Measurements from ENCODE around the gene MDP1.
"Not testable (repeated sequence)": the region's sequence is repeated elsewhere in the genome, so short reads cannot be mapped to it uniquely, and the experiment has no call there.

MDP1 gene

DNA sequence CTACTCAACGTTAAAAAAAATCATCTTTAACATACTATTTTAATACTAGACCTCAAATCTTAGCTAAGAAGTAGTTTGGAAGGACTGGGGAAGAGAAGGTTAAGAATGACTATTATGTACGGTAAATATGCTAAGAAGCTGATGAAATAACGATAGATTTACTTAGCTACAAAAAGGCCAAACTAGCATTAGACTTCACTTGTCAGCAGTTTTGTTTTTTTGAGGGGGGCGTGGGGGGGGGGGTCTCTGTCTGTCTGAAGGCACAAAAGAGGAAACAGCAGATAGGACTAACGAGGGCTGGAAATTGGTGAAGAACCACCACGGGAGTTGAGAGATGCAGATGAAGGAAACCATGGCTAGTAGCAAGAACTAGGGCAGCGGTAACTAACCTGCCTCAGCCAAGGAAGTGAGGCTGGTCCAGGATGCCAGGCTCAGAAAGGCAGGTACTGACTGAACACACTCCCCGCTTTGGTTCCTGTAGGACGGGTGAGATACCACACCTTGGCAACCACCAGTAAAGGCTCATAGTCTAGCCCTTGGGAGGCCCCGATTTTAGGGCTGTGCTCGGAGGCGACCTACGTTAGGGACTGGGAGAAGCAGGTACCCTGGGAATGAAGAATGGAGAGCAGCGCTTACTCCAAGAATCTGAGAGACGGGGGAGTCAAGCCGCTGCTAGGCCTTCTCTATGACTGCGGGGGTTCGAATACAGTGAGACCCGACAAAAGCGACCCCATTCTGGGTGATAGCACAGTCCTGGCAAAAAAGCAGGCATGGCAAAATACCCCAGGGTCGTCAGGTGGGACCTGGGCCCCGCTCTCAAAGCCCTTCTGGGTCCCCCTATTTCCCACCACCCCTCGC, 15.6 kb upstream of the MDP1 start:
- DNase-seq (ENCODE audit: low read depth in 2 of 2) = no peak

DNA sequence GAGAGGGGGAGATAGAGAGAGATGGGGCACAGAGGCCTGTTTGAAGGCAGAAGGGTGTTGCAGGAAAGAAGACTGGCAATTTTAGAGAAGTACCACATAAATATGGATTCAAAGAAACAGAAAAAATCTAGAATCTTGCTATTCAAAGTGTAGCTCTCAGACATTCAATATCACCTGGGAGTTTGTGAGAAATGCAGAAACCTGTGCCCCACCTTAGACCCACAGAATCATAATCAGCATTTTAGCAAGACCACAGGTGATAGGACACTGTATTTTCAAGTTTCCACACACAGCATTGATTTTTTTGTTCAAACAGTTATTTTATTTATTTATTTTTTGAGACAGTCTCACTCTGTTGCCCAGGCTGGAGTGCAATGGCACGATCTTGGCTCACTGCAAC, 13.0 kb upstream of the MDP1 start:
- no peak for DNase-seq (ENCODE audit: low read depth in 2 of 2)

DNA sequence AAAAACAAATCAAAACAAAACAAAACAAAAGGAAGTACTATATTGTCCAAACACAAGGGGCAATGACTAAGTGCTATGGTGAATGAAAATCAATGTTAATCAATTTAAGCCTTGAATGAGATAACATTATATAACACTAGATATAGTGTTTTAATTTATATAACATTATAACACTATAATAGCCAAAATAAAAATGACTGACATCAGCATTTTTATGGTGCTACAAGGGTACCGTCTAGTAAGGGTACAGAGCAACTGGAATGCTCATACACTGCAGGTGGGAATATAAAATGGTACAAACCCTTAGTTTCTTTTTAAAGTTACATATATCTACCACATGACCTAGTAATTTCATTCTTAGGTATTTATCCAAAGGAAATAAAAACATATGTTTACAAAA, 10.6 kb upstream of the MDP1 start:
- no peak for DNase-seq (ENCODE audit: low read depth in 2 of 2)

DNA sequence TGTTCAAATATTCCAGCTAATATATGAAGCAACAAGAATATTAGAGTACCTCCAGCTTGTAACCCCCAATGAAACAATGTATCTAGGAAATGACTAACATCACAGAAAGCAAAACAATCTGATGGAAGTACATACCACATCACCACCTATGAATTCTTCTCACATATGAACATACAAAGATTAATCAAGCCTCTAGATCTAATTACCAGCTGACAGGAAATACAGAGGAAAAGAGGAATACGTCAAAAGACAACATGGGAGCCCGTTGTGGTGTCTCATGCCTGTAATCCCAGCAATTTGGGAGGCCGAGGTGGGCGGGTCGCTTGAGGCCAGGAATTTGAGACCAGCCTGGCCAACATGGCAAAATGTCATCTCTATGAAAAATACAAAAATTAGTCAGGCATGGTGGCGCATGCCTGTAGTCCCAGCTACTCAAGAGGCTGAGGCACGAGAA, 8.8 kb upstream of the MDP1 start:
- no peak for DNase-seq (ENCODE audit: low read depth in 2 of 2)

DNA sequence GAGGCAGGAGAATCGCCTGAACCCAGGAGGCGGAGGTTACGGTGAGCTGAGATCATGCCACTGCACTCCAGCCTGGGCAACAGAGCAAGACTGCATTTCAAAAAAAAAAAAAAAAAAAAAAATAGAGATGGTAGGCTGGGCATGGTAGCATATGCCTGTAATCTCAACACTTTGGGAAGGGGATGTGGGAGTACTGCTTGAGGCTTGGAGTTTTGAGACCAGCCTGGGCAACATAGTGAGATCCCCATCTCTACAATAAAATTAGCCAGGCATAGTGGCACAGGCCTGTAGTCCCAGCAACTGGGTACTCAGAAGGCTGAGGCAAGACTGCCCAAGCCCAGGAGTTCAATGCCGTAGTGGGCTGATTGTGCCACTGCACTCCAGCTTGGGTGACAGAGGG, 7.1 kb upstream of the MDP1 start:
- not testable (repeated sequence) for DNase-seq (ENCODE audit: low read depth in 2 of 2)

DNA sequence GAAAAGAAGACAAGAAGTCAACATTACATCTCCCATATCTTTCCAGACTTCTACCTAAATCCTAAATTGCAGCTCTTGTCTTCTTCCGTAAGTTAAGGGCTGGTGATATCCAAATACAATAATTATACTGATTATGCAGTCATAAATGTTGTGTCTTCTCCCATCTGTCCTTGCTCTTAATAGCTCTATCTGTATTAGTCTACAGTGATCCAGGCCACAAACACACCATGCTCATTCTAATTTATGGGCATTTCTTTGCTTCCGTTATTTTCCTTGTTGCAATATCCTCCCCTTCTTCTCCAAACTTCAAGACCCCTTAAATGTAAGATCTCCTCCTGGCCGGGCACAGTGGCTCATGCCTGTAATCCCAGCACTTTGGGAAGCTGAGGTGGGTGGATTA, 3.7 kb upstream of the MDP1 start:
- DNase-seq (ENCODE audit: low read depth in 2 of 2) = no peak

DNA sequence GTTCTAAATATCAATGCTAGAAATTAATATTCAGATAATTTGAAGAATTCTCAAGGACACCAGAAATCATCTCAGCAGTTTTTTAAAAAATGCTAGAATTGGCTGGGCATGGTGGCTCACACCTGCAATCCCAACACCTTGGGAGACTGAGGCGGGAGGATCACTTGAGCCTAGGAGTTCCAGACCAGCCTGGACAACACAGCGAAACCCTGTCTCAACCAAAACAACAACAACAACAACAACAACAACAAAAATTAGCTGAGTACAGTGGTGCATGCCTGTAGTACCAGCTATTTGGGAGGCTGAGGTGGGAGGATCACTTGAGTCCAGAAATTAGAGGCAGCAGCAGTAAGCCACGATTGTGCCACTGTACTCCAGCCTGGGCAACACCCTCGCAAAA, 3.2 kb upstream of the MDP1 start:
- no peak for DNase-seq (ENCODE audit: low read depth in 2 of 2)

DNA sequence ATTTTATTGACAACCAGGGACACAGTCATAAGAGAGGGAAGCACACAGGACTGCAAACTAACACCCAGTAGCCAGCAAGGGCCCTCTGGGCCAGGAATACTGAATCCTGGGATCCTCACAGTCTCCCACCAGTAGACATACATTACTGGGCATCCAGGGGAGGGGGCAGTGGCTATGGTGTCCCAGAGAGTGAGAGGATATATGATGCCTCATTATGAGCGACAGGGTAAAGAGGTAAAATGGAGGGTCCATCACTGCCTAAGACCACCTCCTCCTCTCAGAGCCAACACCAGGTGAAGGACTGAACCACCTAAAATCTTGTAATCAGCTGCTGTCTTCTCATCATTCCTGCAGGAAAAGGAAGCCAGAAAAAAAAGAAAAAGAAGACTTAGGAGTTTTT, 1.0 kb upstream of the MDP1 start:
- not testable (repeated sequence) for DNase-seq (ENCODE audit: low read depth in 2 of 2)

DNA sequence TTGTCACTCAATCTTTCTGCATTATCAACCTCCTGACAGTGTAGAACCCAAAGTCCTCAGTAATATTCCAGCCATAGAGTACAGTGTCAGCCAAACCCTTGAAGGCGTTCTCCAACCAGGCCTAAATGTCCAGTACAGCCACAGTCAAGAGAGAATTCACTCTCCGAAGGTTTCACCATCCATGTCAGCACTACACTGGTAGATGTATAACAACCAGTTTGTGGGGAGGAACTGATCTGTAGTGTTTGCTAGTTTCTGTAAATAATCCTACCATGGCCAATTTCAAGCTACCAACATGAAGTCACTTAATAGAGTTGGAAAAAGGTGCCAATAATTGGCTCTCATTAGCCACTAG, 456 bp upstream of the MDP1 start:
- no peak for DNase-seq (ENCODE audit: low read depth in 2 of 2)

DNA sequence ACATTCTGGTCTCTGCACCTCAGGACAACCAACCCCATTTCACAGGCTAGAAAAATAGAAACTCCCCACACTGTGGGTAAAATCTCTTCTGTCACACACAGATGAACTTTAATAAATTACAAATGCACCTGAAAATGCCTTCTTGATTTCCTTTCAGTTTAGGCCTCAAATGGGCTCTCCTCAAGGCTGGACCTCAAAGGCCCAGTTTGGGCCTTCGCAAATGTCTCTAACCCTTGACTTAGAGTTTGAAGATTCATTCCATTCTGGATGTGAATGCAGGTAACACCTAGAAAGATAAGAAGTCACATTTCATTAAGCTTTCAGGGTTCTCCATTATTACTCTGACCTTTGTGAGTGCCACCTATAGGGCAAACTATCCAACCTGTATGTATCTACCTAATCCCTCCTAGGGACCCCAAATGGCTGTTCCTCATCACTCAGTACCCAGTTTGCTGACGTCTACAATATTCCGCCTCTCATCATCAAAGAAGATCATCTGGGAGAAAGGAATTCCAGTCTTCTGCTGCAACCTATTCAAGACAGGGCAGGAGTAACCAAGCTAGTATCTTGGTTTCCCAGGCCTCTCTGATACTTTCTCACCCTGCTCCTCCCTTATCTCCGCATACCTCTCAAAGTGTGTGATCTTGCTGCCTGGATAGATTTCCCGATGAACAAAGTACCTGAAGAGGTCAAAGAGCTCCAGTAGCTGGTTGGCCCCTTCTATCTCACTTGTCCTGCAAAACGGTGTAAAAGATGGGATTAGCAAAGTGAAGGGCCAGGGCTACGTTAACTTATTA, 1.8 kb downstream of the MDP1 start:
- DNase-seq (ENCODE audit: low read depth in 2 of 2) = no peak

DNA sequence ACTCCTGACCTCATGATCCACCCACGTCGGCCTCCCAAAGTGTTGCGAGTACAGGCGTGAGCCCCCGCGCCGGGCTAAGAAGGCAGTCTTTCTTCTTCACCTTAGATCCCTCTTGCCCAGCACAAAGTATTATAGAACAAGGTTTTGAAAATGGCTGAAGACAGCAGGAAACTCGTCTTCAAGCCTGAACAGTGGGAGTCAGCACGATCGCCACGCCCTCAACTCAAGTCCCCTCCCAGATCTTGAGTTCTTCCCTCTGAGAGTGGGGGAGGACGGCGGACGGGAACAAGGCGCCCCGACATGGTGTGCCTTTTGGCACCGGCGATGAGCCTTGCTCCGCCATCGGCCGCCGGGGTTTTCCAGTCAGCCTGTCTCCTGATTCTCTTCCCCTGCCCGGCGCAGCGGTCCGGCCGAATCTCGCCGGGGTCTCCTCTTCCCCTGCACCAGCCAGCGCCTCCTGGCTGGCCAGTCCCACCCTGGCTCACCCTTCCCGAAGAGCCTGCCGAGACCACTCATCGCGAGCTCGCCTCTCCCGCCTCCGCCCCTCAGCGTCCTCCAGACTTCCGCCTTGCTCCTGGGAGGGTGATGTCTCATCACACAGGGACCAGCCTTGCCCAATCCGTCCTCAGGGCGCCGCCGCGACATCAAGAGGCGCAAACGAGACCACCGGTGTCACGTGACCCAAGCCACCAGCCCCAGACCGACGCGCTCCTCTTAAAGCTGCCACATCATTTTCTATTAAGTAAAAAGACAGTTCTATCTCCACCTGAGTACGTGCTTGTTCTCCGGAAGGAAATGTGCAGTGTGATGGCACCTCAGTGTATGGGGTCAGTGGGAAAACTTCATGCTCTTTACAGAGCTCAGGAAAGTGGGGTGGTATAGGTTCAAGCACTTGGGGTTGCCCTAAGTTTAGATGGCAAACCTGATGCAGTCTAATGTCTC, 2.7 kb downstream of the MDP1 start, which contains the start of gene CHMP4A:
TSS of gene CHMP4A (minus strand) at position 565 of the 942 bp plus-strand sequence. CDS start at position 516, 49 bp downstream.
- peak; percentile 93 to 97 for DNase-seq (ENCODE audit: low read depth in 2 of 2)

DNA sequence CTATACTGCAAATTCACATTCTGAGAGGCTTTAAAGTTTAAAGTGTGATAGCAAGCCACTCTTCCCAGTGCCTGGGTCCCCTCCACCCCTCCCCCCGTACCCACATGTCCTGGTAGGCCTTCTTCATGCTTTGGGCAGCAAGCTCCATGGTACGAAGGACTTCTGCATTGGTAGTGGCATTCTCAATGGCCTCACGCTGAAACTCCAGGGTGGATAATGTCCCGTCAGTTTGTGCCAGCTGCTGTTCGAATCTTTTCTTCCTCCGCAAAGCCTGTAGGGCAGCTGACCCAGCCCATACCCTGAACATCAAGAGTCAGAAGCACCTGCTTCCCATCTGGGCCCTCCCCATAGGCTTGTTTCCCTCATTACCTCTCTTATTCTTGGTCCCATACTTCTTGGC, 4.6 kb downstream of the MDP1 start:
- DNase-seq (ENCODE audit: low read depth in 2 of 2) = no peak

DNA sequence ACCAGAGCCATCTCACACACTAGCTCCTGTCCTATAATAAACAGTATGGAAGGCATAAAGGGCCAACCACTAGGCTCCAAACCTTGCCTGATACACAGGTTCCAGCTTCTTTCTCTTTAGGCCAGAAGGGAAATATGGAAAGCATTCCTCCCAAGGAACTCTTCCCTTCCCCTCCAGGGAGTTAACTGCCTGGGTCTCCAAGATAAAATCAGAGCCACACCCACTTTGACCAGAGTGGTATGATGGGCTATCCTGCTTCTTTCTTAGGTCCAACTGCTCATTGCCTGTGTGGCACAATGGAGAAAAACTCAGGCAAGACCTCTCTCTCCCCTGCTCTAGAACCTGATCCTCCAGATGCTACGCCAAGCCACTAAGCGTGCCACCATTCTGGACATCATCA, 8.2 kb downstream of the MDP1 start:
- no peak for DNase-seq (ENCODE audit: low read depth in 2 of 2)

DNA sequence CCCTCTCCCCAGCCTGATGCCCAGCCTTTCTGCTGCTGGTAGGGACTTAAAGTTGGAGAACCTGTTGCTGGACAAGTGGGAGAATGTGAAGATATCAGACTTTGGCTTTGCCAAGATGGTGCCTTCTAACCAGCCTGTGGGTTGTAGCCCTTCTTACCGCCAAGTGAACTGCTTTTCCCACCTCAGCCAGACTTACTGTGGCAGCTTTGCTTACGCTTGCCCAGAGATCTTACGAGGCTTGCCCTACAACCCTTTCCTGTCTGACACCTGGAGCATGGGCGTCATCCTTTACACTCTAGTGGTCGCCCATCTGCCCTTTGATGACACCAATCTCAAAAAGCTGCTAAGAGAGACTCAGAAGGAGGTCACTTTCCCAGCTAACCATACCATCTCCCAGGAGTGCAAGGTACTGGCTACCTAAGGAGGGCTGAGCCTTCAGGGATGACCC, 8.7 kb downstream of the MDP1 start:
- no peak for DNase-seq (ENCODE audit: low read depth in 2 of 2)

DNA sequence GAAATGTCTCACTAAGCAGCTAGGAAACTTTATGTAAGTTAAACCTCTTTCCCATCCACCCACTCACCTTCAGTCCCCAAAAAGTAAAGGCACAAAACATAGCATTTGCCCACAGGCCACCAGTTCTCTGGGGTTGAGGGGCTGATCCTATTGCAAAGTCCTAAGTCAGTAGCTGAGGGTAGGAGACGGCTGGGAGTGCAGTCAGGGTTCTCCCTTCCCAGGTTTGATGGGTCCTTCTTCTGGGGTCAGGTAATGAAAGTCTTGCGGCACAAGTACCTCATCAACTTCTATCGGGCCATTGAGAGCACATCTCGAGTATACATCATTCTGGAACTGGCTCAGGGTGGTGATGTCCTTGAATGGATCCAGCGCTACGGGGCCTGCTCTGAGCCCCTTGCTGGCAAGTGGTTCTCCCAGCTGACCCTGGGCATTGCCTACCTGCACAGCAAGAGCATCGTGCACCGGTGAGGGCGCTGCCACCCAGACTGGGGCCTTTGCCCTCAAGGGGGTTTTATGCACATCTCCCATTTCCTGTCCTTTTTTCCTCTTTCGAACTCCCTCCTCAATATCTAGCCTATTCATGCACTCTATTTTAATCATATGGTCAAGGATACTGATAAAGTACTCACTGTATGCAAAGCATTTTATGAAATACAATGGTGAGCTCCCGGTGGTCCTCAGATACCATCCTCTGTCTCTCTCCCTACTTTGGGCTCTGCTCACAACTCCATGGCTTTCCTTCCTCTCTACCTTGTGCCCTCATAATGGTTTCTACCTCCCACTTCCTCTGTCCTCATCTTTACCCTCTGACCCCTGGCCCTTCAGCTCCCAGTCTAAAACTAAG, 9.4 kb downstream of the MDP1 start:
- DNase-seq (ENCODE audit: low read depth in 2 of 2) = no peak

DNA sequence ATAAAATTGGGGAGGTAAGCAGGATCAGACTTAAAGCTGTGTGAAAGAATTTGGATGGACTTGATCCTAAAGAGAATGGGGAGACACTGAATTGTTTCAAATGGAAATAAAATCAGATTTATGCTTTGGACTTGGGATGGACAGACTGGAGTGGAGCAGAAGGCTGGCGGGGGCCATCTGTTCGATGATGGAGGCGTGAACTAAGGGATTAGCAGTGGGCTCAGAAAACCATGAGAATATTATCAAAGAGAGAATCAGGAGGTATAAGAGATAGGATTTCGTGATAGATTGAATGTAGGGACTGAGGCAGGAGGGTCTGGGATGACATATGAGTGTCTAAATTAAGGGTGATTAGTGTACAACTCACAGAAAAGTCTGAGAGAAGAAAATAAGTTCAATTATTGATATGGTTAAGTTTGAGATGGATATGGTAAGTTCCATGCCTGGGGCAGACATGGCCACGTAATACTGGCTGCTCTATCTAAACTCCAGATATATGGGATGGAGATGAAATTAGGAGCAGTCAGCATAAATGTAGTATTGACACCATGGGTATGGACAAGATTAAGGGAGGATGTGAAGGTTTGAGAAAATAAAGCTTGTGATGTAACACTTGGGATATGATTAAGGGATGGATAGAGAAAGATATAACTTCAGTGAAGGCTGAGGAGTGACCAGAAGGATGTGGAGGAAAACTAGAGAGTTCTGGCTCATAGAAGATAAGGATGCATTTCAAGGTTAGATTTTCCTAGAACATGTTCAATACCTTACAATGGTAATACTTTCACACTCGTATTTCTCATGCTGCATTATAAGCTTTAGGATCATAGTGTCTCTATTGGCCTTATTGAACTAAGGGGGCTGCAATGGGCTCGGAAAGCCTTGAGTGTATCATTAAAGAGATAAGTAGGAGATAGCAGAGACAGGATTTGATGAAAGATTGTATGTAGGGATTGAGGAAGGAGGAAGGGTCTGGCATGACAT, 11.4 kb downstream of the MDP1 start:
- no peak for DNase-seq (ENCODE audit: low read depth in 2 of 2)

DNA sequence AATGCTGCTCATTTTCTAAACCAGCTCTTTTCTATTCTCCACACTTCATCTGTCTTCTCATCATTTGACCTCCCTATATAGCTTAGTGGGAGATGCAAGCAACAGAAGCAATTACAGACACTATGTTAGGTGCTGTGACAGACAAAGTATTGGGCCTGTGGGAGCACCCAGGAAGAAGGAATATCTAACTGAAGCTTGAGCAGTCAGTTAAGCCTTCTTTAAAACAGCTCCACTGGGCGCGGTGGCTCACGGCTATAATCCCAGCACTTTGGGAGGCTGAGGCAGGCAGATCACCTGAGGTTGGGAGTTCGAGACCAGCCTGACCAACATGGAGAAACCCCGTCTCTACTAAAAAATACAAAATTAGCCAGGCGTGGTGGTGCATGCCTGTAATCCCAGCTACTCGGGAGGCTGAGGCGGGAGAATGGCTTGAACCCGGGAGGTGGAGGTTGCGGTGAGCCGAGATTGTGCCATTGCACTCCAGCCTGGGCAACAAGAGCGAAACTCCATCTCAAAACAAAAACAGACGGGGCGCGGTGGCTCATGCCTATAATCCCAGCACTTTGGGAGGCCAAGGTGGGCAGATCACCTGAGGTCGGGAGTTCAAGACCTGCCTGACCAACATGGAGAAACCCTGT, 12.5 kb downstream of the MDP1 start:
- DNase-seq (ENCODE audit: low read depth in 2 of 2) = not testable (repeated sequence)

DNA sequence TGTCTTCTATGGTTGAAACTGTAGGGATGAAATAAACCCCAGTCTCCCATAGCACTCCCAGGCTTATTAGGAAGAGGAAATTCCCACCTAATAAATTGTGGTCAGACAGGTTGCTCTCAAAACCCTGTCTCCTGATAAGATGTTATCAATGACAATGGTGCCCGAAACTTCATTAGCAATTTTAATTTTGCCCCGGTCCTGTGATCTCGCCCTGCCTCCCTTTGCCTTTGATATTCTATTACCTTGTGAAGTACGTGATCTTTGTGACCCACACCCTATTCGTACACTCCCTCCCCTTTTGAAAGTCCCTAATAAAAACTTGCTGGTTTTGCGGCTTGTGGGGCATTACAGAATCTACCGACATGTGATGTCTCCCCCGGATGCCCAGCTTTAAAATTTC, 13.3 kb downstream of the MDP1 start:
- DNase-seq (ENCODE audit: low read depth in 2 of 2) = not testable (repeated sequence)

All from stimulated activated CD4-positive, alpha-beta T cell treated with anti-CD3 and anti-CD28 coated beads, Interleukin-4, amount 100 ng/mL, for 48 hours (primary cell).